Measurements from ENCODE around the gene ZCWPW2.

DNA sequence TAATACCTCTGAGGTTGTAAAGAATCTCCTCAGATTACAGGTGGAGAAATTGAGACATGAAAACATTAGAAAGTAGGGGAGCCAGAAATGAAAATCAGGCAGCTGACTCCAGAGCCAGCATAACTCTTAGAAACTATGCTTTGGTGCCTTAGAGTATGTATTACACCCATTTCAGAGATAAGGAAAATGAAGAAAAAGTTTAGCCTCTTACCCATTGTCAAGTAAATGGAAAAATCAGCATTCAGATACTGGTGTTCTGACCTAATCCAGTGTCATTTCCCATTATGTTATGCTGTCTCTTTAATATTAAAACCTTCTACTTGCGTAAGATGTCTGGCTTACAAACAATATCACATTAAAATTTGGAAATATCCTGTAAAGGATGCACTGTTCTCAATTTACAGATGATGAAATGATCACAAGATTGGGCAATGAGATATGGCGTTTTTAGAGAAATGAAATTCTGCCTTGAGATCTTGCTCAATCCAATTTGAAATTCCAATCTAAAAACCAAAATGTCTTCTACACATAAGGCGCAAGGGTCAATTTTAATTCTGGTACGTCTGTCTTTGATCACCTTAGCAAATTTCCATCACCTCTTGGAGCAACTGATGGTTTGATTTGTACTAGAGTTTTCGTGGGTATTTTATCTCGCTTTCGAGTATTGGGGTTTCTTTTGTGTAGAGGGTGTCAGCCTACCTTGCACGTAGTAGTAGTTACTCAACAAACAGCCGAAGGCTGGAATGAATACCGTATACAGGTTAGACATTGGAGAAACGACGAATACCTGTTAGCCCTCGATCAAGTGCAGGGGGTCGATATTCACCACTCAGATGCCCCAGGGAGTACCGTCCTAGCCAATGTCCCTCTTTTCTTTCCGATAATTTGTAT, 902 bp upstream of the ZCWPW2 start:
- TF ChIP-seq CTCF (conservative IDR thresholded peaks at IDR 0.05; ENCODE audit: low read length) (no peak), EZH2phosphoT487 (IDR thresholded peaks at IDR 0.05; ENCODE audit: borderline replicate concordance) (no peak)

Data from Loucy (cell line).